ENCODE data around the gene FRA10AC1. TPM values are rescaled to one million over a fixed set of nuclear protein-coding genes. Genes with fewer than 3 reads are reported as not detected.

FRA10AC1 gene
- total RNA-seq, 4 donors from 2014 or later, result 10.6 to 20.8 (median 15.4) TPM

DNA sequence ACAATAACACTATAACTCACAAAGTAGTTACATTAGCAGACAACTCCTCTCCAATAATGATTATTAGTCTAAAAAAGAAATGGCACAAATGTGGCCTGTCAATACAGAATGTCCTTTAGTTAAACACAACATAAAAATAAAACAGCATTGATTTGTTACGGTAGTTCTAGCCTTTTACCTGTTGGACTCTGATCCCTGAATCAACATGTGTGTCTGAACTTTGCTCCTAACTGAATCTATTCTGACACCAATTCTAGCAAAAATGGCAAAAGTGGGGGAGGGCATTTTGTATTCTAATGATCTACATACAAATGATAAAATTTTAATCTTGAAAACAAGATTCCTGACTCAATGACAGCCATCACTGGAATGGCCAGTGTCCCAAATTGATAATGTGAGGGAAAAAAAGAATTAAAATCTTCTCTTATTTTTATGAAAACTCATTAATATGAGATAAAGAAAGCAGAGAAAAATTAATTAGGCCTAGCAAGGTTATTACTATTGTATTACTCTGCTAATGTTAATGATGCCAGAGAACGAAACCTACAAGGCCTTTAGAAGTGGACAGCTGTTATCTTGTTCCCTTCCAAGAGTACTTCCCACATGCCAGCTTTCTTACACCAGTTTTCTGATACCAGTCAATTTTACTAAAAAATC lies 30.2 kb downstream of the FRA10AC1 start:
- Histone ChIP-seq H3K27ac (no peak overlapping the region), H3K27me3 (no peaks in the 10 kb centered on the region), H3K4me1 (no peaks in the 10 kb centered on the region), H3K36me3 (peaks cover 0 to 52% (median 0%) of the 10 kb centered on the region in 3 donors), H3K4me3 (no peak overlapping the region), H3K9me3 (no peaks in the 10 kb centered on the region)
- TF ChIP-seq POLR2A (IDR thresholded peaks at IDR 0.05), result no peak
- TF ChIP-seq, protein P1, sequence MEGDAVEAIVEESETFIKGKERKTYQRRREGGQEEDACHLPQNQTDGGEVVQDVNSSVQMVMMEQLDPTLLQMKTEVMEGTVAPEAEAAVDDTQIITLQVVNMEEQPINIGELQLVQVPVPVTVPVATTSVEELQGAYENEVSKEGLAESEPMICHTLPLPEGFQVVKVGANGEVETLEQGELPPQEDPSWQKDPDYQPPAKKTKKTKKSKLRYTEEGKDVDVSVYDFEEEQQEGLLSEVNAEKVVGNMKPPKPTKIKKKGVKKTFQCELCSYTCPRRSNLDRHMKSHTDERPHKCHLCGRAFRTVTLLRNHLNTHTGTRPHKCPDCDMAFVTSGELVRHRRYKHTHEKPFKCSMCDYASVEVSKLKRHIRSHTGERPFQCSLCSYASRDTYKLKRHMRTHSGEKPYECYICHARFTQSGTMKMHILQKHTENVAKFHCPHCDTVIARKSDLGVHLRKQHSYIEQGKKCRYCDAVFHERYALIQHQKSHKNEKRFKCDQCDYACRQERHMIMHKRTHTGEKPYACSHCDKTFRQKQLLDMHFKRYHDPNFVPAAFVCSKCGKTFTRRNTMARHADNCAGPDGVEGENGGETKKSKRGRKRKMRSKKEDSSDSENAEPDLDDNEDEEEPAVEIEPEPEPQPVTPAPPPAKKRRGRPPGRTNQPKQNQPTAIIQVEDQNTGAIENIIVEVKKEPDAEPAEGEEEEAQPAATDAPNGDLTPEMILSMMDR (IDR thresholded peaks at IDR 0.05), result no peak
- DNase-seq, result no peak

DNA sequence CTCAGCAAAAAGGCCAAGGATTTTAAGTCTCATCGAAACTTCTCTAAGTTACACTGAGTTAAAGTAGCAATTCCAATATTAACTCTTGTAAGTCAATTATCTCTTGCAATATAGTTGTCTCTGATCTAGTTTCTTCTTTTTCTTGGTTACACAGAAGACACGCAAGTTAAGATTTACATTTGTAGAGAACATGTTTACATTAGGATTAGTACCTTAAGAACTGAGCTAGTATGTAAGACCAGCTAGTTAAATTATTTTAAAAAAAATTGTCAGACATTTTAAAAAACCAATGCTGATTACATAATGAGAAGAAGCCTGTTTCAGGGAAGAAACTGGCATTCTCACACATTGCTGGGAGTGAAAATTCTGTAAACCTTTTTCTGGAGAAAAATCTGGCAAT lies 31.4 kb downstream of the FRA10AC1 start:
- Histone ChIP-seq H3K27ac (no peak overlapping the region), H3K9me3 (no peaks in the 10 kb centered on the region), H3K4me1 (no peaks in the 10 kb centered on the region), H3K36me3 (peaks cover 0 to 59% (median 0%) of the 10 kb centered on the region in 3 donors), H3K27me3 (no peaks in the 10 kb centered on the region), H3K4me3 (no peak overlapping the region)
- TF ChIP-seq, protein P1 (IDR thresholded peaks at IDR 0.05), result no peak
- no peak for TF ChIP-seq POLR2A (IDR thresholded peaks at IDR 0.05)
- DNase-seq, result no peak

DNA sequence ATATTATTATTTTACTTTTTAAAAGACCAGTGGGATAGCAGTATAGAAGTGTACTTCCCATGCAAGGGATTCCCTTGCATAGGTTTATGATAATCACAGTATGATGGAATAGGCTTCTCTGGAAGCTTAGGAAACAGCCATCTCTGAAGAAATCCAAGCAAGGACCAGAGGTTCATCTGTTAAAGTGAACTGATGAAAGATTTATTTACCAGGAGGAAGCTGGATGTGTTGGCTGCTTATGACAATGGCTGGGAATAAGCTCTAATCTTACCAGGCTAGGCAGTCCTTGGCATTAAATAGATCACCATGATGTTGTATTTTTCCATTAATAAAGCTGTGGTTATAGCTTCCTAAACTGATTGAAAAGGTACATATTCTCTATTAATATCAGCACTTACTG lies 32.0 kb downstream of the FRA10AC1 start:
- Histone ChIP-seq H3K4me3 (no peak overlapping the region), H3K36me3 (peaks cover 0 to 57% (median 0%) of the 10 kb centered on the region in 3 donors), H3K27ac (no peak overlapping the region), H3K9me3 (no peaks in the 10 kb centered on the region), H3K27me3 (no peaks in the 10 kb centered on the region), H3K4me1 (no peaks in the 10 kb centered on the region)
- DNase-seq, result no peak
- TF ChIP-seq, protein P1 (IDR thresholded peaks at IDR 0.05), result no peak
- no peak for TF ChIP-seq POLR2A (IDR thresholded peaks at IDR 0.05)

DNA sequence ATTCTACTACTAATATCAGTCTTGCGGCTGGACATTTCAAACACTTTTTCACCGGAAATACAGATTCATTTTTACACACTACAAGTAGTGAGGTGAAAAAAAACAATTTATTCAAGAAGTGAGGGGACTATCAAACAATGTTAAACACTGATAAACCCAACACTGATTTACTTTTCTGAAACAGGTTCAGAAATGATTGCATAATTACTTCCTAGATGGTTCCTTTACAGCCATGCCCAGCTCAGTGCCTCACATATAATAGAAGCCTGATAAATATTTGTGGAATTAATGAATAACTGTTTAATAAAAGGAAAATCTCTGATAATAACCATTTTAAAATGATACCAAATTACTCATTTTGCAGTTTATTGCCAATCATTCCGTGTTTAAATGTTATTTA lies 34.6 kb downstream of the FRA10AC1 start:
- TF ChIP-seq, protein P1 (IDR thresholded peaks at IDR 0.05), result no peak
- no peak for TF ChIP-seq POLR2A (IDR thresholded peaks at IDR 0.05)
- H3K27me3 ChIP-seq, result no peaks in the 10 kb centered on the region
- no peaks in the 10 kb centered on the region for H3K4me1 ChIP-seq
- H3K27ac ChIP-seq, result no peak overlapping the region
- no peak overlapping the region for H3K4me3 ChIP-seq
- H3K9me3 ChIP-seq, result no peaks in the 10 kb centered on the region
- no peak for DNase-seq
- peaks cover 0 to 45% (median 0%) of the 10 kb centered on the region in 3 donors for H3K36me3 ChIP-seq

DNA sequence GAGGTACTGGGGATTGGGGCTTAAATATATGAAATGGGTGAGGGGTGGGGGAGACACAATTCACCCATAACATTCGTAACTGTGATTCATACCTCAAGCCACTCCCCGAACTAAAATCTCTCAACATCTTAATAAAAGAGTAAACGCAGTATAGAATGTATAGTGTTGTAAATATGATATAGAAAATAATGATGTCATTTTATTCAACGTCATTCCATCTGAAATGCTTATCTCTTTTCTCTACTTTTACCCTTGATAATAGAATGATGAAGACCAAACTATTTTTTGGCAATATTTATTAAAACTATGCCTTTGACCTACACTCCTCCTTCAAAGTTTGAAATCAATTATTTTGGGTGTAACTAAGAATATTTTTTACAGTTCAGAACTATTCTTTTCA lies 36.4 kb downstream of the FRA10AC1 start:
- Histone ChIP-seq H3K4me3 (no peak overlapping the region), H3K27ac (no peak overlapping the region), H3K9me3 (no peaks in the 10 kb centered on the region), H3K36me3 (peaks cover 0 to 45% (median 0%) of the 10 kb centered on the region in 3 donors), H3K27me3 (no peaks in the 10 kb centered on the region), H3K4me1 (no peaks in the 10 kb centered on the region)
- DNase-seq, result no peak
- TF ChIP-seq POLR2A (IDR thresholded peaks at IDR 0.05), result no peak
- TF ChIP-seq, protein P1 (IDR thresholded peaks at IDR 0.05), result no peak

All from Peyer's patch (tissue), 4 donors.